ENCODE results near the gene FGF2. TPM values are rescaled to one million over a fixed set of nuclear protein-coding genes. Genes with fewer than 3 reads are reported as not detected.

The FGF2 gene
- total RNA-seq, 1 experiment from 2014 or later, result 33.7 TPM

DNA sequence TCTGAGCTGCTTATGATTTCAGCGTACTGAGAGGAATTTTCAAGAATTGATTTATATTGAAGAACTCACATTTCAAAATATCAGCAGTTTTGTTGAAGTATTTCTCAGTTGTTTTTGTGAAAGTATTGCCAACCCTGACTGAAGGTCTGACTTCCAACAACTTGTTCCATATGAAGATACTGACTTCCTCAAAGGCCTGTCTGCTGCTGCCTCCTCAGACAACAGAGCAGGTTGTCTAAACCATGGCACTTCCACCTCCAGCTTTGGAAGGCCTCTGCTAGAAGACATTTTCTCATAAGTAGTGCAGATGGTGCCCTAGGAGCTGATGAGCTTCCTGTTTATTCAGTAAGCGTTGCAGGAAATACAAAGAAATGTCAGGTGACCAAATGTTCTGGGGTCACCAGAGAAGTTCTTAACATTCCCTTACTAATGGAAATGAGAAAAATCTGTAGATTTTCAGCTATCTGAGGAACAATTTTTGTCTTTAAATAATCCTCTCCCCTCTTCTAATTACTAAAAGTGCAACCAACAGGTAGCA is 28.8 kb downstream of the FGF2 start:
- DNase-seq, result no peak
- CTCF ChIA-PET, result interaction anchor here (0.6 to 1.5 kb wide), 3 partner anchors 10 to 59 kb away, joined by 3 to 4 read pairs (median 4); no protein-coding TSS in a partner anchor
- H3K9me3 Mint-ChIP-seq (ENCODE audit: low read depth, unreplicated experiment), result no peaks in the 10 kb centered on the region
- no peaks in the 10 kb centered on the region for H3K36me3 Mint-ChIP-seq (ENCODE audit: insufficient read depth, unreplicated experiment)
- no TSS peak for BruUV-seq (replicated peaks)
- peaks cover 21% of the 10 kb centered on the region for H3K4me1 Mint-ChIP-seq (ENCODE audit: low read depth, unreplicated experiment)
- intact Hi-C loops (cut with micrococcal nuclease; ENCODE audit: unreplicated experiment), result no loop called here
- H3K27ac Mint-ChIP-seq (ENCODE audit: unreplicated experiment), result peak overlapping the region; percentile 78
- peak overlapping the region; percentile 61 for H3K4me3 Mint-ChIP-seq (ENCODE audit: low read depth, unreplicated experiment)
- TF ChIP-seq, protein P1, sequence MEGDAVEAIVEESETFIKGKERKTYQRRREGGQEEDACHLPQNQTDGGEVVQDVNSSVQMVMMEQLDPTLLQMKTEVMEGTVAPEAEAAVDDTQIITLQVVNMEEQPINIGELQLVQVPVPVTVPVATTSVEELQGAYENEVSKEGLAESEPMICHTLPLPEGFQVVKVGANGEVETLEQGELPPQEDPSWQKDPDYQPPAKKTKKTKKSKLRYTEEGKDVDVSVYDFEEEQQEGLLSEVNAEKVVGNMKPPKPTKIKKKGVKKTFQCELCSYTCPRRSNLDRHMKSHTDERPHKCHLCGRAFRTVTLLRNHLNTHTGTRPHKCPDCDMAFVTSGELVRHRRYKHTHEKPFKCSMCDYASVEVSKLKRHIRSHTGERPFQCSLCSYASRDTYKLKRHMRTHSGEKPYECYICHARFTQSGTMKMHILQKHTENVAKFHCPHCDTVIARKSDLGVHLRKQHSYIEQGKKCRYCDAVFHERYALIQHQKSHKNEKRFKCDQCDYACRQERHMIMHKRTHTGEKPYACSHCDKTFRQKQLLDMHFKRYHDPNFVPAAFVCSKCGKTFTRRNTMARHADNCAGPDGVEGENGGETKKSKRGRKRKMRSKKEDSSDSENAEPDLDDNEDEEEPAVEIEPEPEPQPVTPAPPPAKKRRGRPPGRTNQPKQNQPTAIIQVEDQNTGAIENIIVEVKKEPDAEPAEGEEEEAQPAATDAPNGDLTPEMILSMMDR (IDR thresholded peaks at IDR 0.05; ENCODE audit: unreplicated experiment), result no peak
- no peaks in the 10 kb centered on the region for H3K27me3 Mint-ChIP-seq (ENCODE audit: unreplicated experiment)

DNA sequence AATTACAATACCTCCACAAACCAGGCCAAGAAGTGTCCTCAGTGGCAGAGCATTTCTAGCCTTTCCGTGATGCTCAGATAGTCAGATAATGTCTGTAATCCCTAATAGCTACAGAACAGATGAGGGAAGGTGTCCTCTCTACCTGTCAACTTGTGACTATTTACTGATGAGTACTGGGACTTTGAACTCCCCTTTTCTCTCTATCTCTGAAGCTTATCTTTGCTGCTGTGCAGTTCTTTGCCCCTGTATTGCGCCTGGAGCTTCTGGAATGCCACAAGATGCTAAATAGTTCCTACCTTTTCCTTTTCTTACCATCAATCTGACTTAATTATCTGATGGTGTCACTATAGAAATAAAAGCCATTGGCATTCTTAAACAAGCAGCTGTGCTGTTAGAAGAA is 30.5 kb downstream of the FGF2 start:
- BruUV-seq (replicated peaks), result no TSS peak
- H3K4me1 Mint-ChIP-seq (ENCODE audit: low read depth, unreplicated experiment), result peaks cover 37% of the 10 kb centered on the region
- H3K36me3 Mint-ChIP-seq (ENCODE audit: insufficient read depth, unreplicated experiment), result peaks cover 4% of the 10 kb centered on the region
- H3K9me3 Mint-ChIP-seq (ENCODE audit: low read depth, unreplicated experiment), result no peaks in the 10 kb centered on the region
- CTCF ChIA-PET, result no interaction called here
- intact Hi-C loops (cut with micrococcal nuclease; ENCODE audit: unreplicated experiment), result no loop called here
- H3K27ac Mint-ChIP-seq (ENCODE audit: unreplicated experiment), result no peak overlapping the region
- no peaks in the 10 kb centered on the region for H3K27me3 Mint-ChIP-seq (ENCODE audit: unreplicated experiment)
- no peak overlapping the region for H3K4me3 Mint-ChIP-seq (ENCODE audit: low read depth, unreplicated experiment)
- DNase-seq, result no peak
- TF ChIP-seq, protein P1 (IDR thresholded peaks at IDR 0.05; ENCODE audit: unreplicated experiment), result no peak

DNA sequence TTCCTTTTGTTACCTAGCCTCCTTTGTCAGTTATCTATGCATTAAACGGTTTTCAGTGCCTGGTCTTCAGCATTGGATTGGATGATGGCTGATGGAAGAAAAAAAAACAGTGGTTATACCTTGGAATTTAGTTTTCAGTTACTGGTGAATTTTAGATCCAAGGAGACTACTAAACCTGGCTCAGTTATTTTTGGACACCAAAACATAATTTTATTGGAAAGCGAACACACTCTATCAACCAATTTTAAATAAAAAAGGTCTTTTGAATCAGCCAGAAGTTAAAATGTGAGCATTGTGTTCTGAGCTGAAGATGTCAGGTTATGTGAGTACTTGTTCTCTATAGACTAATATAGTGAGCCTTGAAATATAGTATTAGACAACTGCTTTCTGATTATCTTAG is 32.1 kb downstream of the FGF2 start:
- no peaks in the 10 kb centered on the region for H3K27me3 Mint-ChIP-seq (ENCODE audit: unreplicated experiment)
- peaks cover 28% of the 10 kb centered on the region for H3K4me1 Mint-ChIP-seq (ENCODE audit: low read depth, unreplicated experiment)
- intact Hi-C loops (cut with micrococcal nuclease; ENCODE audit: unreplicated experiment), result no loop called here
- no peaks in the 10 kb centered on the region for H3K9me3 Mint-ChIP-seq (ENCODE audit: low read depth, unreplicated experiment)
- no TSS peak for BruUV-seq (replicated peaks)
- peaks cover 4% of the 10 kb centered on the region for H3K36me3 Mint-ChIP-seq (ENCODE audit: insufficient read depth, unreplicated experiment)
- no peak overlapping the region for H3K27ac Mint-ChIP-seq (ENCODE audit: unreplicated experiment)
- no peak overlapping the region for H3K4me3 Mint-ChIP-seq (ENCODE audit: low read depth, unreplicated experiment)
- CTCF ChIA-PET, result no interaction called here
- DNase-seq, result no peak
- TF ChIP-seq, protein P1 (IDR thresholded peaks at IDR 0.05; ENCODE audit: unreplicated experiment), result no peak

DNA sequence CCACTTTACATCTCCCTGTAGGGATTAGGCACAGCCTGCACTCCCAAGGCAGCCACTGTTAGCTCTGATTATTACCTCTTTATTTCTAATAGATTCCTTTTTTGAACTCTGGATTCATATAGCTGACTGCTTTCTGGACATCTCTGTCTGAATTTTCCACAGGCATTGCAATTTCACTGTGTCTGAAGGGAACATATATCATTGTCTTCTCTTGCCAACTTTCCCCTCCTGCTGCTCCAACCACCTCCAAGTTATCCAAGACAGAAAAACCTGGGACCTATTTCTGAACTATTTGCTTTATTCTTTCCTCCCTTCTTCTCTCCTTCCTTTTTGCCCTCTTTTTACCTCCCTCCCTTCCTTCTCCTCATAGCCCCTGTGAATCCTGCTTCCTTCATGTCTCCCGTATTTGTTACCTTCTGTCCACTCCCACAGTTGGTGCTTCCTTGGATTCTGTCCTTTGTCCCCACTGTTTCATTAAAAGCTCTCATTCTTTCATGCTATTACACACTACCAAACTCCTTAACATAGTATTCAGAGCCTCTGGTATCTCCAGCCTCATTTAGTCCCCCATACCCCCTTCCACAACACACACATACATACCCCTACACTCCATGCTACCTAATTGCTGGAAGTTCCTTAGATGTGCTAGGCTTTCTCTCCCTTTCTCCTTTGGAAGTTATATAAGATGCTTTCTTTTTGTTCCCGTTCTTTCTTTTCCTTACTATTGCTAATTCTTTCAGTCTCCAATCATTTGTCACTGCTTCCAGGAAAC is 34.7 kb downstream of the FGF2 start:
- no TSS peak for BruUV-seq (replicated peaks)
- TF ChIP-seq, protein P1 (IDR thresholded peaks at IDR 0.05; ENCODE audit: unreplicated experiment), result no peak
- intact Hi-C loops (cut with micrococcal nuclease; ENCODE audit: unreplicated experiment), result no loop called here
- no peak for DNase-seq
- Mint-ChIP-seq H3K4me3 (ENCODE audit: low read depth, unreplicated experiment) (no peak overlapping the region), H3K27me3 (ENCODE audit: unreplicated experiment) (no peaks in the 10 kb centered on the region), H3K4me1 (ENCODE audit: low read depth, unreplicated experiment) (peaks cover 25% of the 10 kb centered on the region), H3K27ac (ENCODE audit: unreplicated experiment) (no peak overlapping the region), H3K9me3 (ENCODE audit: low read depth, unreplicated experiment) (no peaks in the 10 kb centered on the region), H3K36me3 (ENCODE audit: insufficient read depth, unreplicated experiment) (peaks cover 4% of the 10 kb centered on the region)
- CTCF ChIA-PET, result interaction anchor here (1.0 kb wide), 1 partner anchor 13 kb away, joined by 3 read pairs; no protein-coding TSS in a partner anchor
